IMR-90 (cell line): ENCODE results near the gene ZNFX1. TPM values are rescaled to one million over a fixed set of nuclear protein-coding genes. Genes with fewer than 3 reads are reported as not detected.

Source experiments
- ATAC-seq: fragments of 200-7000 bp; cut with Tn5 transposase; 2 replicates; pipeline ENCODE4 v1.9.1; 2020; ENCODE audit warnings: low read depth, mild to moderate bottlenecking, moderate library complexity
- BruUV-seq: library from RNA; stranded (reverse); fragments of 400-500 nt; replicated peaks from 2 replicates; lab custom pipeline; 2021; lab: Mats Ljungman, UMichigan
- CTCF ChIA-PET: fragments of 300-600 bp; formaldehyde crosslinking; extraction: SDS; loops from one replicate; lab custom pipeline; 2021; ENCODE audit warnings: antibody characterized with exemption; lab: Yijun Ruan, JAX
- POLR2A ChIA-PET: fragments of 300-600 bp; sonication (Branson Sonifier 250); formaldehyde crosslinking; loops from one replicate; lab custom pipeline; 2022; ENCODE audit warnings: antibody characterized with exemption; ENCODE audit not compliant: unreplicated experiment; lab: Charles Lee
- DNase-seq: peaks from one replicate; pipeline ENCODE4 v3.0.0; 2013
- H2AFZ ChIP-seq: replicated peaks from 2 replicates; pipeline ENCODE3; 2013; ENCODE audit warnings: low read length, mild to moderate bottlenecking; ENCODE audit not compliant: poor library complexity
- H2AK5ac ChIP-seq: 2 replicates; pipeline ENCODE4 v1.6.1; 2013; ENCODE audit warnings: low read depth, low read length, inconsistent platforms
- H2AK9ac ChIP-seq: replicated peaks from 2 replicates; pipeline ENCODE3; 2013; ENCODE audit warnings: mild to moderate bottlenecking, low read depth, low read length, moderate library complexity; ENCODE audit not compliant: poor library complexity
- H2BK120ac ChIP-seq: 2 replicates; pipeline ENCODE4 v1.6.1; 2013; ENCODE audit warnings: low read depth, low read length, inconsistent platforms
- H2BK15ac ChIP-seq: 3 replicates; pipeline ENCODE4 v1.6.1; 2013; ENCODE audit warnings: low read depth, low read length, inconsistent platforms
- H2BK20ac ChIP-seq: 2 replicates; pipeline ENCODE4 v1.6.1; 2013; ENCODE audit warnings: low read depth, mild to moderate bottlenecking, inconsistent platforms, low read length, moderate library complexity
- H2BK5ac ChIP-seq: 2 replicates; pipeline ENCODE4 v1.6.1; 2013; ENCODE audit warnings: mild to moderate bottlenecking, low read depth, low read length, inconsistent platforms; ENCODE audit not compliant: poor library complexity, severe bottlenecking
- H3K14ac ChIP-seq: replicated peaks from 2 replicates; pipeline ENCODE4 v1.6.1; 2013; ENCODE audit warnings: low read depth, low read length, inconsistent platforms
- H3K18ac ChIP-seq: 2 replicates; pipeline ENCODE4 v1.6.1; 2013; ENCODE audit warnings: low read depth, low read length, control low read depth
- H3K23ac ChIP-seq: 2 replicates; pipeline ENCODE4 v1.6.1; 2013; ENCODE audit warnings: low read depth, low read length, inconsistent platforms
- H3K27ac ChIP-seq: 2 replicates; pipeline ENCODE4 v1.5.1; 2013; ENCODE audit warnings: mild to moderate bottlenecking, control low read depth, low read length; ENCODE audit not compliant: insufficient read depth
- H3K27me3 ChIP-seq: 2 replicates; pipeline ENCODE4 v1.6.1; 2013; ENCODE audit warnings: low read length; ENCODE audit not compliant: control insufficient read depth, insufficient read depth
- H3K36me3 ChIP-seq: 2 replicates; pipeline ENCODE4 v1.6.1; 2013; ENCODE audit warnings: low read length, mixed read lengths; ENCODE audit not compliant: control insufficient read depth, insufficient read depth
- H3K4ac ChIP-seq: 2 replicates; pipeline ENCODE4 v1.6.1; 2013; ENCODE audit warnings: low read depth, low read length, inconsistent platforms
- H3K4me1 ChIP-seq: 2 replicates; pipeline ENCODE4 v1.6.1; 2013; ENCODE audit warnings: low read length, mixed read lengths; ENCODE audit not compliant: control insufficient read depth, insufficient read depth
- H3K4me2 ChIP-seq: 2 replicates; pipeline ENCODE4 v1.6.1; 2013; ENCODE audit warnings: low read depth, mild to moderate bottlenecking, control low read depth, low read length, moderate library complexity
- H3K4me3 ChIP-seq: 2 replicates; pipeline ENCODE4 v1.5.1; 2013; ENCODE audit warnings: low read depth, mild to moderate bottlenecking, control low read depth, low read length, moderate library complexity; ENCODE audit not compliant: insufficient read depth
- H3K56ac ChIP-seq: 2 replicates; pipeline ENCODE4 v1.6.1; 2013; ENCODE audit warnings: low read length, inconsistent platforms; ENCODE audit not compliant: insufficient read depth; ENCODE audit errors: extremely low read depth
- H3K79me1 ChIP-seq, 2 experiments: 2 replicates each; pipeline ENCODE4 v1.6.1; 2013; ENCODE audit warnings: low read length in 2 of 2, inconsistent platforms in 1 of 2, low read depth in 1 of 2
- H3K9ac ChIP-seq: 2 replicates; pipeline ENCODE4 v1.6.1; 2013; ENCODE audit warnings: low read depth, low read length, control low read depth
- H3K9me1 ChIP-seq: 2 replicates; pipeline ENCODE4 v1.6.1; 2013; ENCODE audit warnings: low read length, inconsistent platforms; ENCODE audit not compliant: insufficient read depth
- H3K9me3 ChIP-seq: 2 replicates; pipeline ENCODE4 v1.6.1; 2013; ENCODE audit warnings: low read length; ENCODE audit not compliant: control insufficient read depth, insufficient read depth
- H4K20me1 ChIP-seq: 2 replicates; pipeline ENCODE4 v1.6.1; 2013; ENCODE audit warnings: low read length, inconsistent platforms; ENCODE audit not compliant: insufficient read depth
- H4K5ac ChIP-seq: 2 replicates; pipeline ENCODE4 v1.6.1; 2013; ENCODE audit warnings: mild to moderate bottlenecking, low read depth, low read length, control low read depth
- H4K8ac ChIP-seq, 2 experiments: 2 replicates each; pipeline ENCODE4 v1.6.1; 2013; ENCODE audit warnings: low read depth in 2 of 2, low read length in 2 of 2, control low read depth in 1 of 2, inconsistent platforms in 1 of 2
- H4K91ac ChIP-seq: 2 replicates; pipeline ENCODE4 v1.6.1; 2013; ENCODE audit warnings: low read depth, low read length, inconsistent platforms; ENCODE audit not compliant: insufficient read depth
- BHLHE40 ChIP-seq: fragments of 150-350 bp; IDR thresholded peaks from 2 replicates; pipeline ENCODE4 v1.6.1; 2016; ENCODE audit warnings: mild to moderate bottlenecking, low read depth, low read length
- CEBPB ChIP-seq: IDR thresholded peaks from 2 replicates; pipeline ENCODE4 v1.6.1; 2012; ENCODE audit warnings: low read depth, low read length, improper control_type of control experiment
- CHD1 ChIP-seq: IDR thresholded peaks from 2 replicates; pipeline ENCODE4 v1.6.1; 2012; ENCODE audit warnings: low read depth, low read length, improper control_type of control experiment
- FOS ChIP-seq: fragments of 150-350 bp; IDR thresholded peaks from 2 replicates; pipeline ENCODE4 v1.6.1; 2016; ENCODE audit warnings: low read depth, low read length
- MAFK ChIP-seq: IDR thresholded peaks from 2 replicates; pipeline ENCODE4 v1.6.1; 2012; ENCODE audit warnings: low read depth, low read length, improper control_type of control experiment
- MAZ ChIP-seq: IDR thresholded peaks from 2 replicates; pipeline ENCODE4 v1.6.1; 2012; ENCODE audit warnings: low read depth, mild to moderate bottlenecking, low read length, improper control_type of control experiment, moderate library complexity, borderline replicate concordance
- NFE2L2 ChIP-seq: fragments of 150-350 bp; IDR thresholded peaks from 2 replicates; pipeline ENCODE4 v1.6.1; 2016; ENCODE audit warnings: low read depth, mild to moderate bottlenecking, low read length
- RCOR1 ChIP-seq: IDR thresholded peaks from 2 replicates; pipeline ENCODE4 v1.6.1; 2012; ENCODE audit warnings: mild to moderate bottlenecking, low read length, improper control_type of control experiment; ENCODE audit not compliant: insufficient replicate concordance
- USF2 ChIP-seq: fragments of 150-350 bp; IDR thresholded peaks from 2 replicates; pipeline ENCODE4 v1.6.1; 2017; ENCODE audit warnings: mild to moderate bottlenecking, antibody characterized with exemption, low read length, low read depth
- WGBS, 2 experiments: methylation state at CpG; one replicate each; pipeline versions ENCODE4 v1.1.5 to v1.1.7; 2013; ENCODE audit warnings: missing lambda C conversion rate in 2 of 2; ENCODE audit not compliant: insufficient read length in 1 of 2; ENCODE audit errors: extremely low coverage in 2 of 2; 5-methylcytosine and 5-hydroxymethylcytosine counted together
- dilution Hi-C: fragments of 300-500 bp; cut with HindIII; formaldehyde crosslinking; loops from one replicate; pipeline ENCODE4 v1.14.3; 2018; ENCODE audit warnings: low sequenced_read_pairs; ENCODE audit not compliant: unreplicated experiment
- in situ Hi-C: fragments of 300-500 bp; cut with MboI; formaldehyde crosslinking; loops from 3 replicates; pipeline ENCODE4 v1.14.3; 2019; ENCODE audit warnings: low sequenced_read_pairs, inconsistent platforms, mixed read lengths
- intact Hi-C: fragments of 100-400 bp; cut with micrococcal nuclease; formaldehyde crosslinking; loops from 2 replicates; pipeline ENCODE4 v1.10.0; 2022
- polyA plus RNA-seq, 3 experiments: library from polyadenylated mRNA; depleted of rRNA; stranded (reverse); fragments of >200 nt; gene quantifications; 2 replicates each; pipeline ENCODE4 v1.2.3, GENCODE V29; 2012; ENCODE audit warnings: low replicate concordance in 1 of 3
- total RNA-seq: library from RNA; depleted of rRNA; stranded (reverse); fragments of >200 nt; gene quantifications from 2 replicates; pipeline ENCODE4 v1.2.3, GENCODE V29; 2012

ZNFX1 gene
- total and polyA plus RNA-seq, 2 of the 4 experiments (the other 2 are of a cell fraction): 10.9 to 60.9 TPM

GRCh38 chr20:49261173-49261572 lies 16.7 kb downstream of the ZNFX1 start:
- POLR2A ChIA-PET: no interaction called here
- Histone ChIP-seq H3K23ac (no peak overlapping the region), H4K5ac (no peak overlapping the region), H3K79me1 (peaks cover 25 to 54% of the 10 kb centered on the region in 2 experiments), H3K4me3 (no peak overlapping the region), H3K4ac (no peak overlapping the region), H3K9me1 (peaks cover 5% of the 10 kb centered on the region; the same call in 1 of the 2 replicates), H3K56ac (no peak overlapping the region), H3K14ac (no peak overlapping the region), H3K9me3 (no peaks in the 10 kb centered on the region), H4K8ac (no peak overlapping the region), H2AFZ (no peak overlapping the region), H2AK9ac (no peak overlapping the region), H4K91ac (no peak overlapping the region), H3K27me3 (no peaks in the 10 kb centered on the region), H2BK15ac (no peak overlapping the region), H3K36me3 (peaks cover 57% of the 10 kb centered on the region), H3K4me2 (no peak overlapping the region), H3K27ac (no peak overlapping the region), H3K18ac (no peak overlapping the region), H2BK120ac (no peak overlapping the region), H4K20me1 (peaks cover 18% of the 10 kb centered on the region), H3K4me1 (no peaks in the 10 kb centered on the region; the same call in 1 of the 2 replicates), H3K9ac (no peak overlapping the region), H2BK5ac (no peak overlapping the region), H2BK20ac (no peak overlapping the region), H2AK5ac (no peak overlapping the region)
- BruUV-seq: no TSS peak
- dilution Hi-C loops: no loop called here
- in situ Hi-C loops: no loop called here
- ATAC-seq (no peak), DNase-seq (no peak)
- no CpG with 5 or more reads among the region's 3 CpGs for WGBS, 2 experiments
- intact Hi-C loops: no loop called here
- CTCF ChIA-PET: interaction anchor here (1.3 kb wide), 1 partner anchor 14 kb away, joined by 5 read pairs; no protein-coding TSS in a partner anchor
- TF ChIP-seq MAZ (no peak), FOS (no peak), USF2 (no peak), BHLHE40 (no peak), RCOR1 (no peak), CHD1 (no peak), MAFK (no peak), NFE2L2 (no peak), CEBPB (no peak)
